GM12873 (cell line): ENCODE results near the gene SLIT3.

Source experiments
- CTCF ChIP-seq: IDR thresholded peaks from 2 replicates; pipeline ENCODE4 v1.5.1; 2012; ENCODE audit warnings: low read depth, mild to moderate bottlenecking, moderate library complexity, low read length, control low read depth; ENCODE audit not compliant: insufficient read depth; ENCODE audit errors: missing control alignments

SLIT3 gene

GRCh38 chr5:168696611-168697010, 604.3 kb downstream of the SLIT3 start:
- no peak for TF ChIP-seq CTCF

GRCh38 chr5:168695301-168695835, 605.6 kb downstream of the SLIT3 start:
- no peak for TF ChIP-seq CTCF

- TF ChIP-seq CTCF, result no peak
Measured at GRCh38 chr5:168694289-168694688, 606.6 kb downstream of the SLIT3 start.

GRCh38 chr5:168693883-168694282, 607.1 kb downstream of the SLIT3 start:
- TF ChIP-seq CTCF, result no peak

GRCh38 chr5:168693297-168693696, 607.6 kb downstream of the SLIT3 start:
- TF ChIP-seq CTCF, result no peak

- TF ChIP-seq CTCF, result no peak
Measured at GRCh38 chr5:168691891-168692290, 609.0 kb downstream of the SLIT3 start.

GRCh38 chr5:168689260-168689659, 611.7 kb downstream of the SLIT3 start:
- TF ChIP-seq CTCF, result no peak
